IPS-20b (cell line): ENCODE measurements around the gene DNAH1.

ENCODE experiments used
- H3K27ac ChIP-seq: one replicate; pipeline ENCODE4 v1.5.1; 2013; ENCODE audit warnings: low read length
- H3K27me3 ChIP-seq: 2 replicates; pipeline ENCODE4 v1.6.1; 2013; ENCODE audit warnings: mild to moderate bottlenecking, low read length, inconsistent platforms; ENCODE audit not compliant: insufficient read depth
- H3K36me3 ChIP-seq: 2 replicates; pipeline ENCODE4 v1.6.1; 2013; ENCODE audit warnings: low read depth, mild to moderate bottlenecking, inconsistent platforms, low read length, moderate library complexity; ENCODE audit not compliant: insufficient read depth
- H3K4me1 ChIP-seq: 2 replicates; pipeline ENCODE4 v1.6.1; 2013; ENCODE audit warnings: mild to moderate bottlenecking, control low read depth, inconsistent platforms, low read length, moderate library complexity; ENCODE audit not compliant: insufficient read depth
- H3K4me3 ChIP-seq: 2 replicates; pipeline ENCODE4 v1.5.1; 2013; ENCODE audit warnings: mild to moderate bottlenecking, low read length, inconsistent platforms
- H3K9ac ChIP-seq: 2 replicates; pipeline ENCODE4 v1.6.1; 2013; ENCODE audit warnings: low read depth, mild to moderate bottlenecking, inconsistent platforms, low read length, moderate library complexity
- H3K9me3 ChIP-seq: 2 replicates; pipeline ENCODE4 v1.6.1; 2013; ENCODE audit warnings: mild to moderate bottlenecking, low read depth, low read length, inconsistent platforms; ENCODE audit not compliant: insufficient read depth

DNAH1 gene

DNA sequence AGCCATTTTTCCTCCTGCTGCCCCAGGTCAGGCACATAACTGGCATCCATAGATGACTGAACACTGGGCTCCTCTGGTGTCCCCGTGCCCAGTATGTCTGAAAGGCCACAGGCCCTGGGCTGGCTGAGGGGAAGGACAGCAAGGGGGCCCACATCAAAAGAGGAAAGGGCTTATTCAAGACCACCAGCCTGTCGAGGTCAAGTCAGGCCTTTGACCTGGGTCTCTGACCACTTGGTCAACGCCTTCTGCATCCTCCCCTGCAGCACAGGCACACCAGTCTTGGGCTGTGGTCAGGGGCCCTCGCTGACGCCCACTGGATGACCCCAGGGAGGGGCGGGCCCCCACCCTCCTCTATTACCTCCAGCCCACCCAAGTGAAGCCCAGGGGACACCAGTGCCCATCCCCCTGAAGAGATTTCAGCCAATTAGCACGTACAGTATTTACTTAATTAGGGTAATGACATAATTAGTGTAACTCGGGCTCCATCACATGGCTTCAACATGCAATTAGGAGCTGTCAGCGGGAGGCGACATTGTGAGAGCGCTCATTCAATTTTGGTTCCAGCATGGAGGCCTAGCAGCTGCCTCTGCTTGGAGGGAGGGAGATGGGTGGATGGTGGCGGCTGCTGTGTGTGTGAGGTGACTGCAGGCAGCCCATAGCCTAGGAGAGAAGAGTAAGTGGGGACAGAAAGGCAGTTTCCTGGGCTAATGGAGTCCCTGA, 13.5 kb upstream of the DNAH1 start:
- no peak overlapping the region for H3K27ac ChIP-seq

DNA sequence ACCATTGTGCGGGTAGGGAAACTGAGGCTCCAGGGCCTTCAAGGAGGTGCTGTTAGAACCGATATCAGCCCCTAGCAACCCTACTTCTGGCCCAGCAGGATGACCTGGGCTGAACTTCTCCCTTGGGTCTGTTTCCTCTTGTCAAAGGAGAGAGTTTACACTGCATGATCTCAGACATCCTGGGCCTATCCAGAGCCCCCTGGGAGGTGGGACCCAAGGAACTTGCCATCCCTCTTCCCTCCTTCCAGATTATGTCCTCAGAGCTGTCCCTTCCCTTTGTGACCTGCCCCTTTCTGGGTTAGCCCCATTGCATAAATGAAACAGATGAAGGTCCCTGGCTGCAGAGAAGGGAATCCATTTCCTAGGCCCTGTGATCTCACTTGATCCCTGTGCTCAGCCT, 12.3 kb upstream of the DNAH1 start:
- Histone ChIP-seq H3K4me3 (no peak overlapping the region), H3K36me3 (no peaks in the 10 kb centered on the region), H3K9me3 (no peaks in the 10 kb centered on the region), H3K9ac (no peak overlapping the region), H3K27me3 (peaks cover 28% of the 10 kb centered on the region), H3K27ac (no peak overlapping the region), H3K4me1 (peaks cover 5% of the 10 kb centered on the region; the same call in 1 of the 2 replicates)

More for the DNA sequence above, 13.5 kb upstream of the DNAH1 start:
- no peak overlapping the region for H3K9ac ChIP-seq
- peaks cover 5% of the 10 kb centered on the region; the same call in 1 of the 2 replicates for H3K4me1 ChIP-seq
- no peaks in the 10 kb centered on the region for H3K36me3 ChIP-seq
- H3K9me3 ChIP-seq, result no peaks in the 10 kb centered on the region
- H3K27me3 ChIP-seq, result peaks cover 22% of the 10 kb centered on the region
- H3K4me3 ChIP-seq, result no peak overlapping the region

DNA sequence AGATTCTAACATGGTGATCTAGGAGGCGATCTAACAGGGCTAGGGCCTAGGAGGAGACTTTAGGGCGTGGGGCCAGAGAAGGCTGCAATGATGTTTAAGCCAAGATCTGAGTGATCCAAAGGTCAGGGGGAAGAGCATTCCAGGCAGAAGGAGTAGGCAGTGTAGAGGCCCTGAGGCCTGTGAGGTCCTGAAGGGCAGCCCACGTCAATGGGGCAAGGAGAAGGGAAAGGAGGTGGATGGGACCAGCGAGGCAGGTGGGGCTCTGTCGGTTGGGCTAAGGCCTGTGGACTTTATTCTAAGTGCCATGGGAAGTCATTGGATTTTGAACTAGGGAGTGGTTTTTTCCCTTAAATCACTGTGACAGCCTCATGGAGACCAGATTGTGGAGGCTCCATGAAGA, 10.2 kb upstream of the DNAH1 start:
- Histone ChIP-seq H3K4me1 (no peaks in the 10 kb centered on the region), H3K9ac (no peak overlapping the region), H3K27ac (no peak overlapping the region), H3K4me3 (no peak overlapping the region), H3K27me3 (peaks cover 22% of the 10 kb centered on the region), H3K36me3 (no peaks in the 10 kb centered on the region), H3K9me3 (no peaks in the 10 kb centered on the region)

DNA sequence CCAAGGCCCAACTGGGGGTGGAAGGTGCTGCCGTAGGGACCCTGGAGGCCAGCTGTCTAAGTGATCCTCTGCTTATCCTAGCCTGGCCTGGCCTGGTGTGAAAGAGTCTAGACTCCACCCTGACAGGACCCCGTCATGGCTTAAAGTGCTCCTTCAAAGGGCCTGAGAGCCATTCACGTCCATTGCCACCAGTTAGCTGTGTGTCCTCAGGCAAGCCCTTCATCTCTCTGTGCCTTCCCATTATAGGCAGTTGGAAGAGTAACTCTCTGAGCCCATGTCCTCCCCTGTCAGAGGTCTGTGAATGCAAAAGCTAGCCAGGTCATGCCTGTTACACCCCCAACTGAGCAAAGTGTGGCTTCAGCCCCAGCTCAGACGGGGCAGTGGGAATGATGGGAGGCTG, 9.1 kb upstream of the DNAH1 start:
- Histone ChIP-seq H3K4me1 (no peaks in the 10 kb centered on the region; the same call in 1 of the 2 replicates), H3K9me3 (no peaks in the 10 kb centered on the region), H3K27ac (no peak overlapping the region), H3K27me3 (peaks cover 19% of the 10 kb centered on the region), H3K4me3 (no peak overlapping the region), H3K36me3 (no peaks in the 10 kb centered on the region), H3K9ac (no peak overlapping the region)

DNA sequence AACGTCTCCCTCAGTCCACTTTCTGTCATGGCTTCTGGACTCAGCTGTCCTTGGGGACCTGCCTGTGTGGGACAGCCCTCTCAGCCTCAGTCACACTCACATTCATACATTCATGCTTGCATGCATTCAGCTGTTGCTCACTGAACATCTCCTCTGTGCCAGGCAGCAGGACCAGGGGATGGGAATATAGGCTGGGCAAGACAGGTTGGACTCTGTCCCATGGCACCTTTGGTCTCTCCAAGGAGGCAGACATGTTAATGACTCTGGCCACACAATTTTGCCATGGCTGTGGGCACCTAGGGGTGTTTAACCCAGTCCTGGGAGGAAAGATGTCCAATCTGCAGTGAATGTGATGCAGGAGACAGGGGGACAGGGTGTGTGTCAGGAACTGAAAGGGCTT, 7.8 kb upstream of the DNAH1 start:
- Histone ChIP-seq H3K4me3 (no peak overlapping the region), H3K9me3 (no peaks in the 10 kb centered on the region), H3K4me1 (no peaks in the 10 kb centered on the region; the same call in 1 of the 2 replicates), H3K36me3 (no peaks in the 10 kb centered on the region), H3K9ac (no peak overlapping the region), H3K27me3 (peaks cover 19% of the 10 kb centered on the region), H3K27ac (no peak overlapping the region)

DNA sequence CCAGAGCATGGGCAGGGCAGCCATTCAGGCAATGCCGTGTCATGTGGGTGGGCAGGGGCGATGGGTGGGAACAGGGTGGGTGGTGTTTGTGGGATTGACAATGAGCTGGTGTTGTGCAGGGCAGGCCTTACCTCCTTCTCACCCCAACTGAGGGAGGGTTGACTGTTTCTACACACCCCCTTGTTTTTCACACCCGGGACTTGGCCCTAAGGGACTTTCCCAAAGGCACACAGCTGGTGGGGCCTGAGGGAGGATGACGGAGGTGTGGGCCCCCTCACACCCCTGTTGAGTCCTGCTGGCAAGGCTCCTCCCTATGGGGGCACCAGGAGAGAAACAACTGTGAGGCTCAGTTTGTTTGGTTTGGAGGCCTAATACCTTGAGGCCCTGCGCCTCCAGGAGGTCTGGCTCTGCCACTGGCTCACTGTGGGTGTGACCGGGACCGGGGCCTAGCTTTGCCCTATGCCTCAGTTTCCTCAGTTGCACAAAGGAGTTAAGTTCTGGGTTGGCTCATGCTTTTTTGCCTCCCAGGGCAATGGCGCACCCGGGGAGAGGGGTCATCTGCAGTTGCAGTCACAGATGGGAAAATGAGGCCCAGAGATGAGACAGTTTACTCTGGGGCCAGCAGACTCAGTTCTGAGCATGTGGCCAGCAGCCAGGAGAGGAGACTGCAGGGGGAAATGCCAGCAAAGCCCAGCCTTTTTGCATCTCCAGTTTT, 5.1 kb upstream of the DNAH1 start:
- Histone ChIP-seq H3K36me3 (no peaks in the 10 kb centered on the region), H3K9me3 (no peaks in the 10 kb centered on the region), H3K27me3 (peaks cover 11% of the 10 kb centered on the region), H3K9ac (no peak overlapping the region), H3K4me3 (no peak overlapping the region), H3K4me1 (no peaks in the 10 kb centered on the region; the same call in 1 of the 2 replicates), H3K27ac (no peak overlapping the region)

DNA sequence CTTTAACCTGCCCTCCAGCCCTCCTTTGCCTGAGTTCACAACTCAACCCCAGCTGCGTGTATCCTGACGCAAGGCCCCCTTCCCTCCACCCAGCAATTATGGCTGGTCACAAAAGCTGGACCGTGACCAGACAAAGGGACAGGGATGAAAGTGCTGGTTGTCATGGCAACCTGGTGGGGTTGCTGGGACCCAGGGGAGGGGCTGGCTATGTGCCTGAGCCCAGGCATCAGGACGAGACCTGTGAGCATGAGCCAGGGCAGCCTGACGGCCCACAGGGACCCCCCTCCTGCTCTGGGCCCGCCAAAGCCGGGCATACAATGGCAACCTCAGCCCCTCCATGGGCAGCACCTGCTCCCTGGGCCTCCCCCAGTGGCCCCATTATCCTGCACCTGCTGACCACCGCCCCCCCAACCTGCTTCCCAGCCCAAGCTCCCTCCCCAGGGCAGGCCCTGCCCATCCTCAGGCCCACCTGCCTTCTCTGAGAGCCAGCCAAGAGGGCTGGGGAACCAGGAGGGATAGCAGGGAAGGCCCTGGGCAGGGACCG, 4.5 kb upstream of the DNAH1 start:
- H3K27ac ChIP-seq, result no peak overlapping the region
- no peak overlapping the region for H3K9ac ChIP-seq

DNA sequence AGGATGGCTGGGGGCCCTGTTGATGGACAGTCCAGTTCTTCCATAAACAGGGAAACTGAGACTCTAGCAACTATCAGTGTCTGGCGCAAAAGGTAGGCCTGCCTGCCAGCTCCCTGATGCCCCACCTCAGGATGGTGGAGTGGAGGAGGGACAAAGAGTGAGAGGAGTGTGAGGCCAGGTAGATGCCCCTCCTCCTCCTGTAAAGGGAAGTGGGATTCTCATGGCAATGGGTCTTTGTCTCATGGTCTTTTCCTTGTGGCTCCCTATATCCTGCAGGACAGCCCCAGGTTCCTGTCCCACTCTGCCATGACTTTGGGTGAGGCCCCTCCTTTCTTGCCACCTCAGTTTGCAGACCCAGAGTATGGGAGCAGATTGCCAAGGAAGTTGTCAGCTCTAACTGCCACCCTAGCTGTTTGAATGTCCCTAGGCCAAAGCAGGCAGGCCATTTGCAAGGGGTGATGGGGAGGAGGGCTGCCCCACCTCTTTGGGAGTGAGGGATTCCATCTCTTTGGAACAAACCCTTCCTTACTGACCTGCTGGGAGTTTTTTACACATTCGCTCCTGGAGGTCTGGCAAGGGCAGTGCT, 2.8 kb upstream of the DNAH1 start:
- Histone ChIP-seq H3K36me3 (no peaks in the 10 kb centered on the region), H3K4me3 (no peak overlapping the region), H3K4me1 (no peaks in the 10 kb centered on the region; the same call in 1 of the 2 replicates), H3K9me3 (no peaks in the 10 kb centered on the region), H3K9ac (no peak overlapping the region), H3K27ac (no peak overlapping the region), H3K27me3 (peaks cover 11% of the 10 kb centered on the region)

More for the DNA sequence above, 4.5 kb upstream of the DNAH1 start:
- H3K9me3 ChIP-seq, result no peaks in the 10 kb centered on the region
- no peaks in the 10 kb centered on the region; the same call in 1 of the 2 replicates for H3K4me1 ChIP-seq
- H3K27me3 ChIP-seq, result peaks cover 11% of the 10 kb centered on the region
- no peaks in the 10 kb centered on the region for H3K36me3 ChIP-seq
- H3K4me3 ChIP-seq, result no peak overlapping the region

DNA sequence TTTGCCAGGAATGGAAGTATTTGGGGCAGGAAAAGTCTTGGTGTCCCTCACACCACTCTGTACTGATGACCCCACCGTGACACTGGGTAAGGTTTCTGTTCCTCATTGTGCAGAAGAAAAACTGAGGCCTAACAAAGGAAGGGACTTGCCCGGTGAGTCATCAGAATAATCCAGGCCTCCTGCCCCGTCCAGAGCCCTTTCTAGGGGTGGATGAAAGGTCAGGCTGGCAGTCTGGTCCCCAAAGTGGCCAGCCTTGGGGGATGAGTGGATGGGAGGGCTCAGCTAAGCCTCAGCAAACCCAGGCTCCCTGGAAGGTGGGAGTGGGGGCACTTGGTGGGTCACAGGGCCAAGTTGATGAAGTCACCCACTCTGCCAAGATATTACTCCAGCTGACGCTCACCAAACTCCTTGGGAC, 2.3 kb upstream of the DNAH1 start:
- Histone ChIP-seq H3K9ac (no peak overlapping the region), H3K27ac (no peak overlapping the region), H3K9me3 (no peaks in the 10 kb centered on the region), H3K4me1 (no peaks in the 10 kb centered on the region; the same call in 1 of the 2 replicates), H3K36me3 (no peaks in the 10 kb centered on the region), H3K4me3 (no peak overlapping the region), H3K27me3 (peaks cover 14% of the 10 kb centered on the region)

DNA sequence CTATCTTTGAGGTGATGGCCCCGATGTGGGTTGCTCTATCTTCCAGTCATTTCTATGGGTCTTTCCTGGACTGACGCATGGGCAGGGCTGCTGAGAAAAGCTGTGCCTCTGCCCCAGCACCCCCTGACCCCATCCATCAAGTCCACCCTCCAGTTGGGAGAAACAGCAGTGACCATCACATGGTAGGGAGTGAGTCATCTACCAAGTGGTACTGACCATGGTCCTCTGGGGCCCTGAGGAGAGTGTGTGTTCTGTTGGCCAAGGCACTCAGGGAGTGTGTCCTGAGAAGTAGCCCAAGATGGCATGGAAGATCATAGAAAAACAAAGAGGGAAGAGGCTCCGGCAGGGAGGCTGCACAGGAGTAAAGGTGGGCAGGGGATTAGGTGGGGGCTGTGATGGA, 1.6 kb upstream of the DNAH1 start:
- Histone ChIP-seq H3K9ac (no peak overlapping the region), H3K9me3 (no peaks in the 10 kb centered on the region), H3K4me3 (no peak overlapping the region), H3K36me3 (no peaks in the 10 kb centered on the region), H3K4me1 (no peaks in the 10 kb centered on the region; the same call in 1 of the 2 replicates), H3K27me3 (peaks cover 16% of the 10 kb centered on the region), H3K27ac (no peak overlapping the region)

DNA sequence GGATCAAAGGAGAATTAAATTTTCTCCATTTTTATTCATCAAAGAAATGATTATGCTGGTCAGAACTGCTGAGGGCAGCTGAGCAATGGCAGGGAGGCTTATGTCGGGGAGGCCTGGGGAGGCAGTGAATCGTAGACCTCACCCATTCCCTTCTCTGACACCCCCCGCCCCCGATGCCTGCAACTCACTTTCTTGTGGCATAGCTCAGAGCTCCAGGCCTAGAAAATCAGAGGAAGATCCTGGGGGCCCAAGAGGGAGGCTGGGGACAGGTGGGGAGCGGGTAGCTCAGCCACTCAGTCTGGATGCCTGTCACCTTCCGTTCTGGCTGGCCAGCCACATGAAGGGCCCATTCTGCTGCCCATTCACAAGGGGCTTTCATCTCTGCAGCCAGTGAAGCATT, 1.1 kb upstream of the DNAH1 start:
- Histone ChIP-seq H3K36me3 (no peaks in the 10 kb centered on the region), H3K27ac (no peak overlapping the region), H3K4me3 (no peak overlapping the region), H3K9ac (no peak overlapping the region), H3K9me3 (no peaks in the 10 kb centered on the region), H3K27me3 (peaks cover 22% of the 10 kb centered on the region), H3K4me1 (no peaks in the 10 kb centered on the region; the same call in 1 of the 2 replicates)
